HG02852 (cell line): Measurements from ENCODE around the gene TMCC1.
"Not testable (repeated sequence)": the region's sequence is repeated elsewhere in the genome, so short reads cannot be mapped to it uniquely, and the experiment has no call there.

Experiments
- ATAC-seq: cut with Tn5 transposase; IDR thresholded peaks from one replicate; pipeline ENCODE4 v1.9.1; 2021; ENCODE audit warnings: mild to moderate bottlenecking, moderate library complexity; ENCODE audit not compliant: unreplicated experiment

The TMCC1 gene

DNA sequence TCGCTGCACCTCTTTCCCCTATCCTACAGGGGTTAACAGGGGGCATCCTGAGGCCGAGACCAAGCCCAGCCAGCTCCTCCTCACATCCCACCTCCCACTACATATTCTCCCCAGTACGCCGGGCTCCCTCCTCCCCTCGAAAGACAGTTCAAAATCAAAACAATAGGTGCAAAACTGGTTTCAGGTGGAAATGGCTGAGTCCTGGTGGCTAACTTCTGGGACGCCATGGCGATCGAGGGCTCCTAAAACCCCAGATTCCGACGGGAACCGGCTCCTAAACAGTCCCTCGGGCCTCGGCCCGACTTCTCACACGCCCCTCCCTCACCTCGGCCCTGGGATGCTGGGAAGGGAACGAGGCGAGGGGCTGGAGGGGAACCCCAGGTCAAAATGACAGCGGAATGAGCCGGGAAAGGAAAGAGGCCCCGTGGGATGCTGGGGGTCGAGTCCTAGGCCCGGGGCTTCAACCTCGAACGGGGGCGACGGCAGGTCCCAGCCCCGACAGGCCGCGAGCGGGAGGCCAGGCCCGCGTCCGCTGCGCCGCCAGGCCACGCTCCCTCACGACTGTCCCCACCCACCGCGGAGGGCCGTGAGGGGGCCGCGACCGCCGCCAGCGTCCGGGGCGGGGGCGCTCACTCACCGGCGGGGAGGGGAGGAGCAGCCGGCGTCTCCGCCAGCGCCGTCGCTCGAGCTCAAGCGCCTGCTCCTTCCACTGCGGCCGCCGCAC, 492 bp downstream of the TMCC1 start:
- ATAC-seq, result peak; percentile 66

DNA sequence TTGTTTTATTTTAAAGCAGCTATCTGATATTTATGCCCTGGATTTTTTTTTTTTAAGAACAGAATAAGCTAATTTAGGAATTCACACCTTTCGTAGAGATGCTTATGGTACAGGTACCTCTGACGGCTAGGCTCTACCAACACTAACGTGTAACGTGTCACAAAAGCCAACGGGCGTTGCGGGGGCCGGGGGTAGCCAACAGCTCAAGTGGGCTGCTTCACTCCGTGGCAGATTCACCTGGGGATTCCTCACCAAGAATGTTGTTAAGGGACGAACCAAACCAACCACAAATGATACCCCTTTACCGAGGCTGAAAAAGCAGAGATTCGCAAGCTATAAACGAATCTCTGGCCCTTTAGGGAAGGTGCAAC, 1.0 kb downstream of the TMCC1 start:
- ATAC-seq, result no peak

DNA sequence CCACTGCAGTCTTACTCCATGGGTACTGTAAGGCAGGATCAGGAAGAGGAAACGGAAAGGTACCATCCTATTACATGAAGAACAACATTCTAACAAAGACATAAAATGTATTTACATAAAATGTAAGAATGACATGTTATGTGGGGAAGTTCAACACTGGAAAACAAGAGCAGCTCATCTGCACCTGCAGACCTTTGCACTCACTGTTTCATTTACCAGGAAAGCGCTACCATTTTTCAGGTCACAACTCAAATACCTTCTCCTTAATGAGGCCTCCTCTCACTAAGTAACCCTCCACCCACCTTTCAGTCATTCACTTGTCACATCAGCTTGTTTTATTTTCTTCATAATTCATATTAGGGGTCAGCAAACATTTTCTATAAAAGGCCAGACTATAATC, 2.6 kb downstream of the TMCC1 start:
- ATAC-seq, result no peak

DNA sequence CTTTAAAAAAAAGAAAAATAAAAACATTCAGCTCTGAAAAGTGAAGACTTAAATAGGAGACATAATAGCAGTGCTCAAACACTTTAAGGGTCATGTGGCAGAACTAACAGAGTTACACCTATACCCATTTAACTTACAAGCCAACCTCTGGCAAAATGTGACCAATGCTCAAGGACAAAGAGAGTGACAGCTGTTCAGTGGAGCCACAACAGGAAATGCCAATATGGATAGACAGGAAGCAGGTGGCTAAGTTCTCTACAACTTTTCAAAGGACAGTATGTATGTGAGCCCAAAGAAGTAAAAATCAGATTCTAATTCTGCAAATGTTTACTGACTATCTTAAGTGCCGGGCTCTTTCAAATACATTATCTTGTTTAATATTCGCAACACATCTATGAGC, 3.4 kb downstream of the TMCC1 start:
- ATAC-seq, result no peak

DNA sequence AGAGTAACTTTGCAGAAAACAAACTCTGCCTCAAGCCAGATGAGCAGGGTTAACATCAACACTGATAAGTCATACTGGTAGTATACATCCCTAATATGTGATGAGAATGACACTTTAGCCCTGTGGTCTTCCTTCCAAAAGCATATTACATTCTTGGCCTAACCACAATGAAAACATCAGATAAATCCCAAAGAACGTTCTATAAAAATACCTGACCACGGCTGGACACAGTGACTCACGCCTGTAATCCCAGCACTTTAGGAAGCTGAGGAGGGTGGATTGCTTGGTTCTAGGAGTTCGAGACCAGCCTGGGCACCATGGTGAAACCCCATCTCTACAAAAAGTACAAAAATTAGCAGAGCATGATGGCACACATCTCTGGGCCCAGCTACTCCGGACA, 4.7 kb downstream of the TMCC1 start:
- ATAC-seq, result no peak

DNA sequence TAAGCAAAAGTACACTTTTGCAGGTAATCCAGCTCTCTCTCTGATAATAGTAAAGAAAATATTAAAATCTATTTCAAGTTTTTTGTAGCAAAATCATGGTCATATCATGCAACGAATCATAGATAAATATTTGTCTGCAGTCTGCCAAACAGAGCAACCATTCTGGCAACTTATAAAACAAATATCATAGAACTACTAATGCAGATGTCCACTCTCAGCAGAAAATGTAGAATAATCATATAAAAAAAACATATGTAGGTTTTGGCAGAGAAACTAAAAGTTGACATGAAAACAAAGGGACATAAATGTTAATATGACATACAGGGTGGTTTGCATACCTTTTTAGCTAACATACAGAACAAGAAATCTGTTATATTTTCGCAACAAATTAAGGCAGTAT, 12.2 kb downstream of the TMCC1 start:
- ATAC-seq, result no peak

DNA sequence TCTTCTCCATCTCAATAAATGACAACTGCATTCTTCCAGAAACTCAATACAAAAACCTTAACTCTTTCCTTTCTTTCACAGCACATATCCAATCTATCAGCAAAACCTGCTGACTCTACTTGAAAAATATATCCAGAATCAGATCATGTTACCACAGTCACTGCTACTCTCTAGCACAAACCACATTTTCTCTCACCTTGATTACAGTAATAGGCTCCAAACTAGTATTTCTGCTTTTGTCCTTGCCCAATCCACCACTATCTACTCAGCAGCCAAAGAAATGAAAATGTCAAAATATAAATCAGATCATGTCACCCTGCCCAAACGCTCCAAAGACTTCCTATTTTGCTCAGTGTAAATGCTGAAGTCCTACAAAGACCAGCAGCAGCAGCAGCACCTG, 15.2 kb downstream of the TMCC1 start:
- no peak for ATAC-seq

DNA sequence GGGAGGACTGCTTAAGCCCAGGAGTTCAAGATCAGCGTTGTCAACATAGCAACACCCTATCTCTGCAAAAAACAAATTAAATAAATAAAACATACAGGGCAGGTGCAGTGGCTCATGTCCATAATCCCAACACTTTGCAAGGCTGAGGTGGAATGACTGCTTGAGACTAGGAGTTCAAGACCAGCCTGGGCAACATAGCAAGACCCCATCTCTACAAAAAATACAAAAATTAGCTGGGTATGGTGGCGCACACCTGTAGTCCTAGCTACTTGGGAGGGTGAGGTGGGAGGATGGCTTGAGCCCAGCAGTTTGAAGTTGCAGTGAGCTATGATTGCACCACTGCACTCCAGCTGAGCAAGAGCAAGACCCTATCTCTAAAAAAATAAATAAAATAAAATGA, 19.0 kb downstream of the TMCC1 start:
- ATAC-seq, result not testable (repeated sequence)

DNA sequence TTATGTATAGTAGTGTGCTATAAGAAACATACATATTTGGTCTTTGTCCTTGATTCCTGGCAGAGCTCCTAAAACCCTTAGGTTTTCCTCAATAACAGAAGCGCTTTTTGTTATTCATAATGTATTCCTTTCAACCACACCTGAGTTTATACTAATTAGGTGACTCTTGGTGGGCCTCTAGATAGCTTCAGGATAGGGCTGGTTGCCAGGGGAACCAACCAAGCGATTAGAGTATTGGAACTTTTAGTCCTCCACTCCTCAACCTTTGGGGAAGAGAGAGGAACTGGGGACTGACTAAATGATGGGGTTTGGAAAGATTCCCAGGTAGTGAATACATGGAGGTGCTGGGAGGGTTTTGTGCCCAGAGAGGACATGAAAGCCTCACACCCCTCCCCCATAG, 24.6 kb downstream of the TMCC1 start:
- no peak for ATAC-seq

DNA sequence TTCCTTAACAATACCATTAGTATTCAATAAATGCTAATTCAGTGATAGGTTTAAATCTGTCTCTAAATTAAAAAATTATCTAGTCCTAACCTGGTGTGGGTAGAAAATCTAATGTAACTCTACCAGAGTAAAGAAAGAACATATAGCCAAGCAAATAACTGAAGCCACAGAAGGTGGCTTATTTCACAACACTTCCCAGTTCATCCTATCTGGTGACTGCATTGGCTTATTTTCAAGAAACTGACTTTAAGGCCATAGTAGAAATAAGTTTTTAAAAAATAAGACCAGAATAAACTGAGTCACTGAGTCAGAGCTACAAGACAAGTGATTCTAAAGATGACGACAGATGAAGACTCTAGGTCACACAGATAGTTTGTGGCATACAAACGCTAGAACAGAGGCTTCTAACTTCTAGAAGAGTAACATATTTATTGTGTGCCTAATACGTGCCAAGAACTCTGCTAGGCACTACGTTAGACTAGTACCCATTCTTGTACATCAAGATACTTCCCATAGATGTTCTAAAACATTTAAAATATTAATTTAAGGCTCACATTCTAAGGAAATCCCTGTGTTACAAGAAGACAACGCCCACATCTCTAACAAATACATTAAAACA, 25.9 kb downstream of the TMCC1 start:
- ATAC-seq, result no peak

DNA sequence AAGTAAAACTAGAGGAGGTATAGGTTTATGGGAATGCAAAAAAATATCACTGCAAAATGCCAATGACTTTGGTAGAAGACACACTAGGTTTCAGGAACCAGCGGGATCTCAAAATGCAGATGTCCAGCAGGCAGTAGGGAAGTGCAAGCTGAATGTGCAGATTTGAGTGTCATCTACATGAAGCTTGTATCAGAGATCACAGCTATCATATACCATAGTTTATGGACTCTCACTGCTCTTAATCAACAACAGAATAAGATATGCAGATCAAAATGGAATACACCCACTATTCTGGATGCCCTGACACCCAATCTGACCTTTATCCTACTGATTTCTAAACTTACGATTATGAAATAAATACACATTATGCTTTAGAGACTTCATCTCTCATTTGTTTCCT, 27.7 kb downstream of the TMCC1 start:
- no peak for ATAC-seq

DNA sequence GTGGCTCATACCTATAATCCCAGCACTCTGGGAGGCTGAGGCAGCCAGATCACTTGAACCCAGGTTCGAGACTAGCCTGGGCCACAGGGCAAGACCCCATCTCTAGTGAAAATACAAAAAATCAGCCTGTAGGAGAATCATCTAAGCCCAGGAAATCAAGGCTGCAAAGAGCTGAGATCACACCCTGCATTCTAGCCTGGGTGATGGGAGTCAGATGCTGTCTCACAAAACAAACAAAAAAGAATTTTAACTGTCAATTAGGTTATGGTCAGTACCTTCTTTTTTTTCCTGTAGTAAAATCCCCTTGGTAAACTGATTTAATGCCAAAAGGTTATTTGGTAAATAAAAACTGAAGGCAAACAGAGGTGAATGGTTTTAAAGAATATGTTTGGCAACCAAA, 29.0 kb downstream of the TMCC1 start:
- no peak for ATAC-seq

DNA sequence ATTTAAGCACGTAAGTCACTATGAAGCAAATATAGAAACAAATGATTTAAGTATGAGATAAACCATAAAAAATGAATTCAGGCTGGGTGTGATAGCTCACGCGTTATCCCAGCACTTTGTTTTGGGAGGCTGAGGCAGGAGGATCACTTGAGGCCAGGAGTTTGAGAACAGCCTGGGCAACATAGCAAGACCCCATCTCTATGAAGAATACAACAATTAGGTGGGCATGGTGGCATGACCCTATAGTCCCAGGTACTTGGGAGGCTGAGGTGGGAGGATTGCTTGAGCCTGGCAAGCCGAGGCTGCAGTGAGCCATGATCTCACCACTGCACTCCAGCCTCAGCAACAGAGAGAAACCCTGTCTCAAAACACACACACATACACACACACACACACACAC, 34.2 kb downstream of the TMCC1 start:
- ATAC-seq, result no peak

DNA sequence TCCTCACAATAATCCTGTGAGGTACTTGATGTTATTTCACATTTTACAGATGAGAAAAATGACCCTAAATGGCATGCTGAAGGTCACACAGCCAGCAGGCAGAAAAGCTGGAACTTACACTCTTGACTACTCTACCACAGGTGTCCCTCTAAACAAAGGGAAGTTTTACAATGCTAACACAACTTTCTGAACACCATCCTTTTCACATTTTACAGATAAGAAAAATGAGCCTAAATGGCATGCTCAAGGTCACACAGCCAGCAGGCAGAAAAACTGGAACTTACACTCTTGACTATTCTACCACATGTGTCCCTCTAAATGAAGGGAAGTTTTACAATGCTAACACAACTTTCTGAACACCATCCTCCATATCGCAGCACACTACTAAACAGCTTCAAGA, 35.6 kb downstream of the TMCC1 start:
- ATAC-seq, result no peak

DNA sequence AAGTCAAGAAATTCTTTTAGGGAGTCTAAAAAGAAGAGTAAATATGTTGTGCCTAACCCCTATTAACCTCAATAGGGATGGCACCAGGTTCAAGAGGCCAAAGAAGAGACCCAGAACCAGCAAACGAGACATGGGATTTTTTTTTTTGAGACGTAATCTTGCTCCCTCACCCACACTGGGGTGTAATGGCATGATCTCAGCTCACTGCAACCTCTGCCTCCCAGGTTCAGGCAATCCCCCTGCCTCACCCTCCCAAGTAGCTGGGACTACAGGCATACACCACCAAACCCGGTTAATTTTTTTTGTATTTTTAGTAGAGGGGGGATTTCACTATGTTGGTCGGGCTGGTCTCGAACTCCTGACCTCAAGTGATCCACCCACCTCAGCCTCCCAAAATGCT, 36.7 kb downstream of the TMCC1 start:
- ATAC-seq, result not testable (repeated sequence)

DNA sequence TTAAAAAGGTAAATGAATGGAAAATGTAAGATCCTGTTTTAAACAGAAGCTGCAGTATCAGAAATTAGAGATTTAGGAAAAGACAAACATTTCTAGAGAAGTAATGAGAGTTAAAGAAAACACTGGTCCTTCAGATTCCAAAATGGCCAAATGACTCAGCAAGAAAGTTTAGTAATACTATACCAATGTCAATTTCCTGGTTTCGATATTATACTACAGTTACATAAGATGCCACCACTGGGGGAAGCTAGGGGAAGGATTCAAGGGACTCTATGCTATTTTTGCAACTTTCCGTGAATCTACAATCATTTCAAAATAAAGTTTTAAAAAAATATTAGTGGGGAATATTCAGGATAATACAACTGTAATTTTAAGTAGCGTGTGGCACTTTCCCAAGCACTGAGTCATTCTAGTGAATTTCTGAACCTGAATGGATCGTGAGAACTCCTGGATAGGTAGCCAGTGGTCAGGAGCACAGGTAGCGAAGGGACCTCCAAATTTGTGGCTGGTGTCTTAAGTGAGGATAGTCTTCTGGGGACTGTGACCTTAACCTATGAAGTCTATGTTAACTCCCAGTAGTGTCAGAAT, 37.6 kb downstream of the TMCC1 start:
- ATAC-seq, result no peak

DNA sequence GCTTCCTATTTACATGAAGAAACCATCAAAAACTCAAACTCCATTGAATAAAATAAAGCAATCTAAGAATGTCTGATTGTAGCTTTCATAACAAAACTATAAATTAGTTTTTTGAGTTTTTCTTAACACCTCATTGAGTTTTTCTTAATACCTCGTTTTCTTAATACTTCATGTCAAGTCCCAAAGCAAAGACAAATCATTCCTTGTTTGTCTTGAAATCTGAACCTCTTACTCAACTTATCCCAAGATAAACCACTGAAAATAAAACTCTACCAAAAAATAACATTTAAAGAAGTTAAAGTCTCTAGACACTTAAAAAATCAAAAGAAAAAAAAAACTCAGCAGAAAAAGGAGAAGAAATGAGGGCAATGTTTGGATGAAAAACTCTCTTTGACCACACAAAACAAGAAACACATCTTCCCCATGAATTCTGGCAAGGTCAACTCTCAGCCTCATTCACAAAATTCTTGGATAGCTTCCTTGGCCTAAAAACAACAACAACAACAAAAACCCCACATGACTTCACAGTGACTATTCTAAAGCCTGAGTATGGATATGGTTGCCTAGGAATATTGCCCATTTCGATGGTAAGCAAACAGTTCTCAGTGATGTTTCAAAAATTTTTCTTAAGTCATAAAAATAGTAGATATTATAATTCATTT, 38.2 kb downstream of the TMCC1 start:
- no peak for ATAC-seq

DNA sequence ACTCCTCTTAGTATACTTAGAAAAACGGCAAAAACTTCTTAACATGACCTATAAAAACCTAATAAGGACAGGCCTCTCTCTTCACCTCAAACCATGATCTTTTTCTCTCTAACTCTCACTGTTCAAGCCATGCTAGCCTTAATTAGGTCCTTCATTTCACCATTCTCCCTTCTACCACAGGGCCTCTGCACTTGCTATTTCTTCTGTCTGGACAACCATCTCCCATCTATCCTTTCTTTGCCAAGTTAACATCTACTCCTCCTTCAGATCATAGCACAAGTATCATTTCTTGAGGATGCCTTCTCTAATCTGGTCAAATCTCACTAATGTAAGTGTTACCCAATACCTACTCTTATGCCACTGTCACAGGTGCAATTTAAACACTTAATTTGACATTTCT, 39.1 kb downstream of the TMCC1 start:
- ATAC-seq, result no peak

DNA sequence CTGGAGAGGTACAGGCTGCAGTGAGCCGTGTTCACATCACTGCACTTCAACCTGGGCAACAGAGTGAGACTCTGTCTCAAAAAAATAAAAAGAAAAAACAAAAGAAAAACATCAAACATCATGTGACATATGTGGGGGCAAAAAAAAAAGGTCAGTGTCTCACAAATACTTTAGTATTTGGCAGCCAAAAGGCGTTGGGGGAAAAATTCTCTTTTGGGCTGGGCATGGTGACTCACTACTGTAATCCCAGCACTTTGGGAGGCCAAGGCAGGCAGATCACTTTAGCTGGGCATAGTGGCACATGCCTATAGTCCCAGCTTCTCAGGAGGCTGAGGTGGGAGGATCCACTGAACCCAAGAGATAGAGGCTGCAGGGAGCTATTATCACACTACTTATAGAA, 47.6 kb downstream of the TMCC1 start:
- ATAC-seq, result no peak

DNA sequence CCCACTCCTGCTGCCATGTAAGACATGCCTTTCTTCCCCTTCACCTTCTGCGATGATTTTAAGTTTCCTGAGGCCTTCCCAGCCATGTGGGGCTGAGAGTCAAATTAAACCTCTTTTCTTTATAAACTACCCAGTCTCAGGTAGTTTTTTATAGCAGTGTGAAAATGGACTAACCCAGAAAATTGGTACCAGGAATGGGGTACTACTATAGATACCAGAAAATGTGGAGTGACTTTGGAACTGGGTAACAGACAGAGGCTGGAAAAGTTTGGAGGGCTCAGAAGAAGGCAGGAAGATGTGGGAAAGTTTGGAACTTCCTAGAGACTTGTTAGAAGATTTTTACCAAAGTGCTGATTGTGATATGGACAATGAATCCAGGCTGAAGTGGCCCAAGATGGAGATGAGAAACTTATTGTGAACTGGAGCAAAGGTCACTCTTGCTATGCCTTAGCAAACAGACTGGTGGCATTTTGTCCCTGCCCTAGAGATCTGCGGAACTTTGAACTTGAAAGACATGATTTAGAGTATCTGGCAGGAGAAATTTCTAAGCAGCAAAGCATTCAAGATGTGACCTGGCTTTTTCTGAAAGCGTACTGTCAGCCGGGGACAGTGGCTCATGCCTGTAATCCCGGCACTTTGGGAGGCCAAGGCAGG, 52.7 kb downstream of the TMCC1 start:
- no peak for ATAC-seq

DNA sequence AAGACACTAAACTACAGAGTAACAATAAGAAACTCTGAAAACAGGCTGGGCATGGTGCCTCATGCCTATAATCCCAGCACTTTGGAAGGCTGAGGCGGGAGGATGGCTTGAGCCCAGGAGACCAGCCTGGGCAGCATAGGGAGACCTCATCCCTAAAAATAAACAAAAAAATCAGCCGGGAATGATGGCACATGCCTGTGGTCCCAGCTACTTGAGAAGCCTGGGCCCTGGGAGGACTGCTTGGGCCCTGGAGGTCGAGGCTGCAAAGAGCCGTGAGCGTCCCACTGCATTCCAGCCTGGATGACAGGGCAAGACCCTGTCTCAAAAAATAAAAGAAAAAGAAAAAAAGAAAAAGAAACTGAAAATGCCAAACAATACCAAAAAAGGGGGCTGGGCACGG, 55.4 kb downstream of the TMCC1 start:
- no peak for ATAC-seq
